ENCODE measurements around the gene TMEM187.

The TMEM187 gene

DNA sequence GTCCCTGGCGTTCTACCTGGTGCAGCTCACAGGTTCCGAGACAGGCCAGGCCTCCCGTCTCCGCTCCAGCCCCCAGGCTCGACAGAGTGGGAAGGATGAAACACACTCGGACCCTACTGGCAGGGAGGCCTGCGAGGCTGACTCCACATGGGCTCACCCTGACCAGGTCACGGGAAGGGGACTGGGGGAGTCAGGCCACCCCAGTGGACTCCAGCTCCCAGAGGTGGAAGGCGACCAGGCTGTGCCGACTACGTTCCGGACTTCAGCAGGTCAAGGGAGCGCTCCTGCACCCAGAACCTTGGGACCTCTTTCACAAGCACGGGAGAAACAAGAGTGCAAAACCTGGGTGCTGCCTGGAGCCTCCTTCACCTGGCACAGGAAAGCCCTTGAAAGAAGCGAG is 51.7 kb downstream of the TMEM187 start:
- DNase-seq (ENCODE audit: low read depth in 1 of 2, low spot score in 1 of 2): no peak
- Histone ChIP-seq H3K27ac (replicated peaks) (no peak overlapping the region), H3K4me3 (replicated peaks; ENCODE audit: insufficient read depth, low read length) (no peak overlapping the region), H3K27me3 (ENCODE audit: insufficient read depth, poor library complexity, severe bottlenecking) (no peaks in the 10 kb centered on the region)
- TF ChIP-seq POLR2AphosphoS5 (IDR thresholded peaks at IDR 0.05; ENCODE audit: low read depth): no peak
- no peak for TF ChIP-seq SPI1 (IDR thresholded peaks at IDR 0.05; ENCODE audit: borderline replicate concordance, low read depth)
- TF ChIP-seq CTCF (IDR thresholded peaks at IDR 0.05; ENCODE audit: insufficient read depth, low read length): no peak
- TF ChIP-seq, protein P1, sequence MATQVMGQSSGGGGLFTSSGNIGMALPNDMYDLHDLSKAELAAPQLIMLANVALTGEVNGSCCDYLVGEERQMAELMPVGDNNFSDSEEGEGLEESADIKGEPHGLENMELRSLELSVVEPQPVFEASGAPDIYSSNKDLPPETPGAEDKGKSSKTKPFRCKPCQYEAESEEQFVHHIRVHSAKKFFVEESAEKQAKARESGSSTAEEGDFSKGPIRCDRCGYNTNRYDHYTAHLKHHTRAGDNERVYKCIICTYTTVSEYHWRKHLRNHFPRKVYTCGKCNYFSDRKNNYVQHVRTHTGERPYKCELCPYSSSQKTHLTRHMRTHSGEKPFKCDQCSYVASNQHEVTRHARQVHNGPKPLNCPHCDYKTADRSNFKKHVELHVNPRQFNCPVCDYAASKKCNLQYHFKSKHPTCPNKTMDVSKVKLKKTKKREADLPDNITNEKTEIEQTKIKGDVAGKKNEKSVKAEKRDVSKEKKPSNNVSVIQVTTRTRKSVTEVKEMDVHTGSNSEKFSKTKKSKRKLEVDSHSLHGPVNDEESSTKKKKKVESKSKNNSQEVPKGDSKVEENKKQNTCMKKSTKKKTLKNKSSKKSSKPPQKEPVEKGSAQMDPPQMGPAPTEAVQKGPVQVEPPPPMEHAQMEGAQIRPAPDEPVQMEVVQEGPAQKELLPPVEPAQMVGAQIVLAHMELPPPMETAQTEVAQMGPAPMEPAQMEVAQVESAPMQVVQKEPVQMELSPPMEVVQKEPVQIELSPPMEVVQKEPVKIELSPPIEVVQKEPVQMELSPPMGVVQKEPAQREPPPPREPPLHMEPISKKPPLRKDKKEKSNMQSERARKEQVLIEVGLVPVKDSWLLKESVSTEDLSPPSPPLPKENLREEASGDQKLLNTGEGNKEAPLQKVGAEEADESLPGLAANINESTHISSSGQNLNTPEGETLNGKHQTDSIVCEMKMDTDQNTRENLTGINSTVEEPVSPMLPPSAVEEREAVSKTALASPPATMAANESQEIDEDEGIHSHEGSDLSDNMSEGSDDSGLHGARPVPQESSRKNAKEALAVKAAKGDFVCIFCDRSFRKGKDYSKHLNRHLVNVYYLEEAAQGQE (IDR thresholded peaks at IDR 0.05; ENCODE audit: insufficient replicate concordance, low read depth): no peak
- no peak for TF ChIP-seq GABPA (IDR thresholded peaks at IDR 0.05; ENCODE audit: low read depth)

- TF ChIP-seq GABPA (IDR thresholded peaks at IDR 0.05; ENCODE audit: low read depth) (no peak), POLR2AphosphoS5 (IDR thresholded peaks at IDR 0.05; ENCODE audit: low read depth) (no peak), CTCF (IDR thresholded peaks at IDR 0.05; ENCODE audit: insufficient read depth, low read length) (no peak), SPI1 (IDR thresholded peaks at IDR 0.05; ENCODE audit: borderline replicate concordance, low read depth) (no peak)
- TF ChIP-seq, protein P1 (IDR thresholded peaks at IDR 0.05; ENCODE audit: insufficient replicate concordance, low read depth): no peak
- no peak for DNase-seq (ENCODE audit: low read depth in 1 of 2, low spot score in 1 of 2)
- no peak overlapping the region; the same call in 1 of the 2 replicates for H3K27ac ChIP-seq (replicated peaks)
These were observed 52.7 kb downstream of the TMEM187 start for GRCh38 chrX:154025230-154025629.

GRCh38 chrX:154026136-154027021 is 53.8 kb downstream of the TMEM187 start:
- Histone ChIP-seq H3K27ac (replicated peaks) (no peak overlapping the region), H3K4me3 (replicated peaks; ENCODE audit: insufficient read depth, low read length) (no peak overlapping the region), H3K27me3 (ENCODE audit: insufficient read depth, poor library complexity, severe bottlenecking) (no peaks in the 10 kb centered on the region)
- no peak for DNase-seq (ENCODE audit: low read depth in 1 of 2, low spot score in 1 of 2)
- TF ChIP-seq CTCF (IDR thresholded peaks at IDR 0.05; ENCODE audit: insufficient read depth, low read length) (no peak), SPI1 (IDR thresholded peaks at IDR 0.05; ENCODE audit: borderline replicate concordance, low read depth) (no peak), POLR2AphosphoS5 (IDR thresholded peaks at IDR 0.05; ENCODE audit: low read depth) (no peak), GABPA (IDR thresholded peaks at IDR 0.05; ENCODE audit: low read depth) (no peak)
- TF ChIP-seq, protein P1 (IDR thresholded peaks at IDR 0.05; ENCODE audit: insufficient replicate concordance, low read depth): no peak

More at GRCh38 chrX:154025230-154025629, 52.7 kb downstream of the TMEM187 start:
- no peak overlapping the region for H3K4me3 ChIP-seq (replicated peaks; ENCODE audit: insufficient read depth, low read length)
- H3K27me3 ChIP-seq (ENCODE audit: insufficient read depth, poor library complexity, severe bottlenecking): no peaks in the 10 kb centered on the region

Measured in HL-60 (cell line).